H1 (cell line): ENCODE data around the gene SREK1IP1. TPM values are rescaled to one million over a fixed set of nuclear protein-coding genes. Genes with fewer than 3 reads are reported as not detected.

Experiments used
- CTCF ChIA-PET: fragments of 300-600 bp; sonication (Branson Sonifier 250); formaldehyde crosslinking; loops from one replicate; lab custom pipeline; 2021; ENCODE audit not compliant: partially characterized antibody; lab: Charles Lee
- POLR2A ChIA-PET: fragments of 300-600 bp; sonication (Branson Sonifier 250); formaldehyde crosslinking; loops from one replicate; lab custom pipeline; 2021; ENCODE audit warnings: inconsistent platforms; ENCODE audit not compliant: partially characterized antibody; lab: Charles Lee
- DNase-seq, 2 experiments: peaks; one replicate each; pipeline versions ENCODE4 v3.0.0 to v3.0.0-alpha.2; 2010 to 2022; ENCODE audit warnings: low spot score in 2 of 2, low read depth in 1 of 2, mixed read lengths in 1 of 2
- FAIRE-seq: peaks from 2 replicates; lab custom pipeline; 2011; peaks lifted over from hg19 to GRCh38; lab: Jason Lieb, UNC
- H2AFZ ChIP-seq: 2 replicates; pipeline ENCODE4 v1.8.1; 2012; ENCODE audit warnings: low read length, inconsistent platforms
- H2AK5ac ChIP-seq: 2 replicates; pipeline ENCODE4 v1.6.1; 2013; ENCODE audit warnings: low read depth, low read length
- H2BK120ac ChIP-seq: replicated peaks from 2 replicates; pipeline ENCODE3; 2013; ENCODE audit warnings: low read depth, low read length, inconsistent platforms
- H2BK12ac ChIP-seq: 2 replicates; pipeline ENCODE4 v1.6.1; 2013; ENCODE audit warnings: low read depth, low read length
- H2BK15ac ChIP-seq: 2 replicates; pipeline ENCODE4 v1.6.1; 2013; ENCODE audit warnings: low read length
- H2BK20ac ChIP-seq: 2 replicates; pipeline ENCODE4 v1.6.1; 2013; ENCODE audit warnings: low read length
- H2BK5ac ChIP-seq: 2 replicates; pipeline ENCODE4 v1.6.1; 2013; ENCODE audit warnings: low read depth, low read length
- H3K14ac ChIP-seq: 2 replicates; pipeline ENCODE4 v1.6.1; 2013; ENCODE audit warnings: inconsistent platforms; ENCODE audit not compliant: insufficient read length
- H3K18ac ChIP-seq: 2 replicates; pipeline ENCODE4 v1.6.1; 2013; ENCODE audit warnings: low read length; ENCODE audit errors: extremely low read depth
- H3K23ac ChIP-seq: 2 replicates; pipeline ENCODE4 v1.6.1; 2013; ENCODE audit warnings: inconsistent platforms; ENCODE audit not compliant: insufficient read length
- H3K23me2 ChIP-seq: 2 replicates; pipeline ENCODE4 v1.6.1; 2013; ENCODE audit warnings: low read depth, low read length
- H3K27ac ChIP-seq: 2 replicates; pipeline ENCODE4 v1.6.1; 2011; ENCODE audit warnings: low read depth, low read length, inconsistent platforms
- H3K27me3 ChIP-seq, 4 experiments: replicated peaks in 1 of 4; 1 replicate in 1 of 4; 2 replicates in 3 of 4; pipeline versions ENCODE4 v1.6.1 to v1.8.1; 2011 to 2013; ENCODE audit warnings: low read length in 3 of 4, mild to moderate bottlenecking in 3 of 4, inconsistent platforms in 2 of 4, mixed read lengths in 2 of 4, moderate library complexity in 1 of 4; ENCODE audit not compliant: control insufficient read depth in 3 of 4, insufficient read depth in 3 of 4; ENCODE audit errors: extremely low read depth in 1 of 4
- H3K36me3 ChIP-seq, 4 experiments: 2 replicates each; pipeline versions ENCODE4 v1.6.1 to v1.8.1; 2011 to 2013; ENCODE audit warnings: mild to moderate bottlenecking in 4 of 4, low read length in 3 of 4, moderate library complexity in 2 of 4, control low read depth in 1 of 4, inconsistent platforms in 1 of 4; ENCODE audit not compliant: insufficient read depth in 4 of 4, control insufficient read depth in 2 of 4
- H3K4ac ChIP-seq: replicated peaks from 2 replicates; pipeline ENCODE3; 2013; ENCODE audit warnings: low read length, low read depth, mixed read lengths, inconsistent platforms; ENCODE audit not compliant: insufficient read length
- H3K4me1 ChIP-seq, 4 experiments: replicated peaks in 1 of 4; 1 replicate in 1 of 4; 2 replicates in 3 of 4; pipeline versions ENCODE4 v1.6.1 to v1.8.1; 2011 to 2013; ENCODE audit warnings: low read length in 3 of 4, inconsistent platforms in 2 of 4, mixed read lengths in 1 of 4; ENCODE audit not compliant: insufficient read depth in 4 of 4, control insufficient read depth in 3 of 4
- H3K4me2 ChIP-seq, 2 experiments: 2 replicates each; pipeline versions ENCODE4 v1.6.1 to v1.8.1; 2011 to 2013; ENCODE audit warnings: low read depth in 2 of 2, low read length in 2 of 2, control low read depth in 1 of 2, inconsistent platforms in 1 of 2, mild to moderate bottlenecking in 1 of 2; ENCODE audit not compliant: insufficient read depth in 1 of 2
- H3K4me3 ChIP-seq, 4 experiments: fragments of 200-600, 300-600 bp in 1 of 4; sonication (generic), shearing (Covaris generic), sonication (Bioruptor Twin) in 1 of 4; 2 replicates each; pipeline versions ENCODE4 v1.5.1 to v1.8.1; 2011 to 2016; ENCODE audit warnings: low read length in 4 of 4, low read depth in 3 of 4, control low read depth in 2 of 4, inconsistent platforms in 2 of 4, mild to moderate bottlenecking in 2 of 4, mixed read lengths in 1 of 4, moderate library complexity in 1 of 4; ENCODE audit not compliant: insufficient read depth in 2 of 4; ENCODE audit errors: extremely low read depth in 1 of 4
- H3K56ac ChIP-seq: replicated peaks from 2 replicates; pipeline ENCODE3; 2013; ENCODE audit warnings: low read depth, mild to moderate bottlenecking, mixed read lengths, low read length, inconsistent platforms; ENCODE audit not compliant: insufficient read length
- H3K79me1 ChIP-seq: 2 replicates; pipeline ENCODE4 v1.6.1; 2013; ENCODE audit warnings: low read depth, low read length, control low read depth
- H3K79me2 ChIP-seq, 2 experiments: 2 replicates each; pipeline versions ENCODE4 v1.6.1 to v1.8.1; 2012 to 2013; ENCODE audit warnings: low read length in 2 of 2, mild to moderate bottlenecking in 2 of 2, inconsistent platforms in 1 of 2; ENCODE audit not compliant: insufficient read depth in 2 of 2, control insufficient read depth in 1 of 2
- H3K9ac ChIP-seq, 4 experiments: replicated peaks in 1 of 4; 1 replicate in 1 of 4; 2 replicates in 3 of 4; pipeline versions ENCODE4 v1.6.1 to v1.8.1; 2011 to 2013; ENCODE audit warnings: low read depth in 3 of 4, low read length in 3 of 4, control low read depth in 2 of 4, mild to moderate bottlenecking in 2 of 4, moderate library complexity in 2 of 4, inconsistent platforms in 1 of 4; ENCODE audit errors: extremely low read depth in 1 of 4
- H3K9me3 ChIP-seq, 2 experiments: 2 replicates each; pipeline versions ENCODE4 v1.6.1 to v1.8.1; 2012 to 2013; ENCODE audit warnings: mild to moderate bottlenecking in 2 of 2, moderate library complexity in 2 of 2, control low read depth in 1 of 2, inconsistent platforms in 1 of 2, low read depth in 1 of 2, low read length in 1 of 2, mixed read lengths in 1 of 2; ENCODE audit not compliant: insufficient read depth in 2 of 2
- H4K20me1 ChIP-seq, 2 experiments: replicated peaks in 1 of 2; 2 replicates each; pipeline versions ENCODE3 to v1.8.1; 2011 to 2013; ENCODE audit warnings: inconsistent platforms in 2 of 2, low read length in 2 of 2, mild to moderate bottlenecking in 1 of 2; ENCODE audit not compliant: insufficient read depth in 2 of 2, control insufficient read depth in 1 of 2
- H4K5ac ChIP-seq: 2 replicates; pipeline ENCODE4 v1.6.1; 2013; ENCODE audit warnings: low read length, low read depth, mixed read lengths, inconsistent platforms; ENCODE audit not compliant: insufficient read length
- H4K8ac ChIP-seq: 2 replicates; pipeline ENCODE4 v1.8.0; 2013; ENCODE audit warnings: mild to moderate bottlenecking, moderate library complexity, low read length, inconsistent platforms; ENCODE audit not compliant: insufficient read depth; ENCODE audit errors: extremely low read depth
- H4K91ac ChIP-seq: replicated peaks from 2 replicates; pipeline ENCODE3; 2013; ENCODE audit warnings: low read length, mixed read lengths, inconsistent platforms; ENCODE audit not compliant: insufficient read length
- MAFK ChIP-seq: IDR thresholded peaks from 2 replicates; pipeline ENCODE4 v1.6.1; 2012; ENCODE audit warnings: low read depth, mild to moderate bottlenecking, improper control_type of control experiment, low read length
- RFX5 ChIP-seq: IDR thresholded peaks from 2 replicates; pipeline ENCODE4 v1.6.1; 2011; ENCODE audit warnings: low read depth, low read length, improper control_type of control experiment, borderline replicate concordance
- SIX5 ChIP-seq: IDR thresholded peaks from 2 replicates; pipeline ENCODE4 v1.6.1; 2011; ENCODE audit warnings: mild to moderate bottlenecking, low read depth, low read length
- polyA plus RNA-seq, 7 experiments: library from polyadenylated mRNA; depleted of rRNA in 3 of 7; stranded (reverse) in 5 of 7; unstranded in 2 of 7; fragments of >200 nt in 5 of 7; fragments of 200-250 nt in 2 of 7; gene quantifications; 1 replicate in 5 of 7; 2 replicates in 1 of 7; 4 replicates in 1 of 7; pipeline versions ENCODE4 v1.2.1 to v1.2.3, GENCODE V29; 2011 to 2013; ENCODE audit warnings: missing spikeins in 2 of 7, mixed read lengths in 2 of 7
- total RNA-seq: library from RNA; stranded (reverse); fragmentation: NEBNext Ultra II Directional; extraction: Animal tissue kit (Norgen Biotek cat#: 25700); gene quantifications from 2 replicates; pipeline ENCODE4 v1.2.1, GENCODE V29; 2021

SREK1IP1 gene
- total and polyA plus RNA-seq, 2 of the 8 experiments (the other 6 are each of a cell fraction or from before 2014, with no cell fraction given), result 6.2 to 39.0 TPM

GRCh38 chr5:64769855-64770254 is 1.4 kb upstream of the SREK1IP1 start:
- H3K27ac ChIP-seq, result no peak overlapping the region
- no peak overlapping the region for H3K14ac ChIP-seq
- H2BK5ac ChIP-seq, result no peak overlapping the region
- H2AK5ac ChIP-seq, result no peak overlapping the region
- no peak overlapping the region for H4K91ac ChIP-seq
- no peak overlapping the region for H4K8ac ChIP-seq
- no peak overlapping the region for H3K23ac ChIP-seq
- H4K5ac ChIP-seq, result no peak overlapping the region
- H3K23me2 ChIP-seq, result 0 out of 2 replicates have a peak, but pooled peaks cover 2% of the 10 kb centered on the region
- no peak overlapping the region for H2BK12ac ChIP-seq
- H3K36me3 ChIP-seq, result peaks cover 2 to 14% (median 5%) of the 10 kb centered on the region in 4 experiments; a peak in 4 of 8 replicates
- H3K27me3 ChIP-seq, result no peaks in the 10 kb centered on the region
- H3K4me2 ChIP-seq, result peak overlapping the region; percentile 56 to 75
- H3K56ac ChIP-seq, result no peak overlapping the region
- peaks cover 15 to 84% of the 10 kb centered on the region in 2 experiments; a peak in 3 of 4 replicates for H3K79me2 ChIP-seq
- no peaks in the 10 kb centered on the region for H3K9me3 ChIP-seq
- H3K79me1 ChIP-seq, result peaks cover 6% of the 10 kb centered on the region
- DNase-seq, result no peak
- TF ChIP-seq MAFK, result peak; percentile 96
- TF ChIP-seq SIX5, result no peak
- TF ChIP-seq RFX5, result no peak
- peaks cover 0 to 9% (median 3%) of the 10 kb centered on the region in 4 experiments; a peak in 4 of 7 replicates for H3K4me1 ChIP-seq
- peak overlapping the region in 3 of 4 experiments; percentile 79 to 100 (median 96); a peak in 6 of 8 replicates for H3K4me3 ChIP-seq
- FAIRE-seq, result no peak
- no peak overlapping the region for H2BK15ac ChIP-seq
- no peak overlapping the region for H3K4ac ChIP-seq
- ChIA-PET POLR2A (interaction anchor here (0.8 to 3.7 kb wide), 6 partner anchors 9 to 125 kb away, joined by 3 to 30 read pairs (median 5); partner anchors contain the start of gene SHISAL2B), CTCF (interaction anchor here (1.1 to 2.8 kb wide), 4 partner anchors 90 to 139 kb away, joined by 4 to 13 read pairs (median 5); no protein-coding TSS in a partner anchor)
- no peak overlapping the region for H2BK120ac ChIP-seq
- no peak overlapping the region for H2AFZ ChIP-seq
- no peak overlapping the region for H2BK20ac ChIP-seq
- H3K9ac ChIP-seq, result peak overlapping the region in 2 of 4 experiments; percentile 95 to 99; a peak in 2 of 7 replicates
- H3K18ac ChIP-seq, result no peak overlapping the region
- peaks cover 0 to 2% of the 10 kb centered on the region in 2 experiments for H4K20me1 ChIP-seq
